ENCODE measurements around the gene TM4SF18.

The TM4SF18 gene

DNA sequence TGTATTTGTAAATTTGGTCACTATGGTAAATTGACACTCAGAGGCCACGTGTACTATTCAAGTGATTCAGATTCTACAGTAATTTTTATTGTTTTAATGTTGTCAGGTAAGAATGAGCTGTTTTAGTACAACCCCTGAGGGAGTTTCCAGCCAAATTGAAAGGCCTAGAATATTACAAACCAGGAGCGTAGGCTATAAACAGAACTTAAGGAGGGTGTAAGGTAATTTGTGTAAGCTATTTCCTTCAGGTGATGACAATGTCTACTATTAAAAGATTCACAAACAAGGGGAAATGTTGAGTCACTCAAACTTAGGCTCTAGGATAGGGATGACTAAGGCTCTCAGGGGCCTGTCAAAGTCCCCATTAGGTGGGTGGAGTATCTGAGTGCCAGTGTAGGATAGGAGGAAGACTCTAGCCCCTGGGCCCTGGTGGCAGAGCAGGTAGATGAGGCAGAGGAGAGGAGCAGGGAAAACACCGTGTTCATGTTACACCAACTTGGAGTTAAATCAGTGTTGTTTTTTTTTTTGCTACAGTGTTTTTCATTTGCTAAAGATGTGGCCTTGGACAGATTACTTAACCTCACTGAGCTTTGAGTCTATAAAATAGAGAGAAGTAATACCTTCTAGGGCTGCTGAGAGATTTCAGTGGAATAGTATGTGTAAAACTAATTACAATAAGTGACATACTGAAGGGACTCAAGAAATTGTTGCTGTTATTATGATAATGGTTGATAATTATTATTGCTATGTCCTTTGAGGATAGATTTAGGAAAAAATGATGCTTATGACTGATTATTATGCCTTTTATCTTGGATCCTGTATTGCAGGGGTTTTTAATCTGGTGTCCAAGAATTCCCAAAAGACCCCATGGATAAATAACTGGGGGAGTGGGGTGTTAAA is 33.8 kb upstream of the TM4SF18 start:
- DNase-seq (ENCODE audit: low read depth): peak; percentile 57
- no peak overlapping the region for H3K4me3 ChIP-seq (ENCODE audit: low read depth, low read length)
- TF ChIP-seq, protein P1, sequence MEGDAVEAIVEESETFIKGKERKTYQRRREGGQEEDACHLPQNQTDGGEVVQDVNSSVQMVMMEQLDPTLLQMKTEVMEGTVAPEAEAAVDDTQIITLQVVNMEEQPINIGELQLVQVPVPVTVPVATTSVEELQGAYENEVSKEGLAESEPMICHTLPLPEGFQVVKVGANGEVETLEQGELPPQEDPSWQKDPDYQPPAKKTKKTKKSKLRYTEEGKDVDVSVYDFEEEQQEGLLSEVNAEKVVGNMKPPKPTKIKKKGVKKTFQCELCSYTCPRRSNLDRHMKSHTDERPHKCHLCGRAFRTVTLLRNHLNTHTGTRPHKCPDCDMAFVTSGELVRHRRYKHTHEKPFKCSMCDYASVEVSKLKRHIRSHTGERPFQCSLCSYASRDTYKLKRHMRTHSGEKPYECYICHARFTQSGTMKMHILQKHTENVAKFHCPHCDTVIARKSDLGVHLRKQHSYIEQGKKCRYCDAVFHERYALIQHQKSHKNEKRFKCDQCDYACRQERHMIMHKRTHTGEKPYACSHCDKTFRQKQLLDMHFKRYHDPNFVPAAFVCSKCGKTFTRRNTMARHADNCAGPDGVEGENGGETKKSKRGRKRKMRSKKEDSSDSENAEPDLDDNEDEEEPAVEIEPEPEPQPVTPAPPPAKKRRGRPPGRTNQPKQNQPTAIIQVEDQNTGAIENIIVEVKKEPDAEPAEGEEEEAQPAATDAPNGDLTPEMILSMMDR (conservative IDR thresholded peaks at IDR 0.05; ENCODE audit: low read depth, low read length): no peak

DNA sequence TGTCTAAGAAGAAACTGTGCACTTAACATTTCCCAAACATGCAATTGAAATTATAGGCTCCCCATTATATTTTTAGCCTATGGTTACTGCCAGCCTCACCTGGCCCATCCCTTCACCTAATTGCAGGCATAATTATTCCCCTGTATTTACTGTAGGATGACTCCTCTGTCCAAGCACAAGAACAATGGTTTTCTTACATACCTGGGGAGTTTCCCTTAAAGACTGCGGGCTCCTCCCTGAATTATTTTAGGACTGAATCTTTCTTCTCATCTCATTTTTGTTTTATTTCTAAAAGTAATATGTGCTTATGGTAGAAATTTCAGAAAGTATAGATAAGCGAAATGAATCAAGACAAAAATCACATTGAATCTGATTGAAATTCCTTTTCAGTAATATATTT is 32.6 kb upstream of the TM4SF18 start:
- DNase-seq (ENCODE audit: low read depth): no peak
- TF ChIP-seq, protein P1 (conservative IDR thresholded peaks at IDR 0.05; ENCODE audit: low read depth, low read length): no peak
- no peak overlapping the region for H3K4me3 ChIP-seq (ENCODE audit: low read depth, low read length)

DNA sequence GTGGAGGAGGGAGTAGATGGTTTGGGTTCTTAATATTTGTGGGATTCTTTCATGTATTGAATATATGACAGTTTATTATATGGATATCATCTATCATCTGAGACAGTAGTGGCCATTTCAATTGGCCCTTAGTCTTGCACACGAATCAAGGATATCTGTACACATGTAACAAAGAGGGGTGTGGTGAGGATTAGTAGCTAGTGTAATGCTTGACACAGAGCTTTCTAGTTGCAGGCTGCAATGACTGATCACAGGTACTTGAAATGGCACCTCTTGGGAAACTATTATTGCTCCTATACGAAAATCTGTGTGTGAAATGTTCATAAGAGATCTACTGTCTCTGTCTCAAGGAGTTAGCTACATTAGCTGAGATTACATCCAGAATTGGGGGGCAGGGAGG is 31.2 kb upstream of the TM4SF18 start:
- H3K4me3 ChIP-seq (ENCODE audit: low read depth, low read length): no peak overlapping the region
- TF ChIP-seq, protein P1 (conservative IDR thresholded peaks at IDR 0.05; ENCODE audit: low read depth, low read length): no peak
- DNase-seq (ENCODE audit: low read depth): no peak

DNA sequence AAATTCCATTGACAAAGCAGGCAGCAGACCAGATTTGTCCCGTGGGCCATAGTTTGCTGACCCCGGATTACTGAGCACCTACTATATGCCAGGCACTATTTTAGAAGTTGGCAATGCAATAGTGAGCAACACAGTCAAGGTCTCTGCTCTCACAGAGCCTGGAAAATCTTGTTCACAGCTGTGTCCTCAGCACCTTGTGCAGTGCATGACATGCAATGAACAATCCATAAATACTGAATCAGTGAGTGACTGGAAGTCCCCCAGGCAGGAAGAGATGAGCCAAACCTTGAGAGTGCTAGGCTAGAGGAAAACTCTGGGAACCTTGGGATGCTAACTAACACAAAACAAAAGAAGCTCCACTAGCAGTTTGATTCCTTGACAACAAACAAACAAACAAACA is 29.6 kb upstream of the TM4SF18 start:
- TF ChIP-seq, protein P1 (conservative IDR thresholded peaks at IDR 0.05; ENCODE audit: low read depth, low read length): no peak
- DNase-seq (ENCODE audit: low read depth): no peak
- H3K4me3 ChIP-seq (ENCODE audit: low read depth, low read length): no peak overlapping the region

DNA sequence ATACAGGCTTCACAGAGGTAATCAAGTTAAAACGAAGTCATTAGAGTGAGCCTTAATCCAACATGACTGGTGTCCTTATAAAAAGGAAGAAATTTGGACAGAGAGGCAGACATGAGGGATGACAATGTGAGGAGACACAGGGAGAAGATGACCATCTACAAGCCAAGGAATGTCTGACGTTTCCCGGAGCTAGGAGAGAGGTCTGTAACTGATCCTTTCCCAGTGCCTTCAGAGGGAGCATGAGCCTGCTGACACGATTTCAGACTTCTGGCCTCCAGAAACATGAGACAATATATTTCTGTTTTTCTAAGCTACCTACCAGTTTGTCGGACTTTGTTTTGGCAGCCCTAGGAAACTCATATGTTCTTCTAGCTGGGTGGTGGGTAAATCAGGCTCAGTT is 28.9 kb upstream of the TM4SF18 start:
- no peak overlapping the region for H3K4me3 ChIP-seq (ENCODE audit: low read depth, low read length)
- TF ChIP-seq, protein P1 (conservative IDR thresholded peaks at IDR 0.05; ENCODE audit: low read depth, low read length): no peak
- no peak for DNase-seq (ENCODE audit: low read depth)

DNA sequence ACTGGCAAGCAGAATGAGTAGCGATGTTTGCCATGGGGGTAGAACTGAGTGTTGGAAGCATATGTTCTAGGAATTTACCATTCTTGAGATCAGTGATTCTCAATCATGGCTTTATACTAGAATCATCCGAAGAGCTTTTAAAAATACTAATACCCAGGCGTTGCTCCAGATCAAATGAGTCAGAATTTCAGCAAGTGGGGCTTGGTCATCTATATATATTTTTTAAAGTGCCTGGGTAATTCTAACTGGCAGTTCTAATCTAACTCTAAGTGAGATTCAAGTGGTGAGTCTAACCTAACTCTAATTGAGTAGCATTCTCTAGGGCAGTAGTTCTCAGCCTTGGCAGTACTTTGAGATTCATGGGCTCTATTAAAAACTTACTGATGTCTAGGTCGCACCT is 23.2 kb upstream of the TM4SF18 start:
- TF ChIP-seq, protein P1 (conservative IDR thresholded peaks at IDR 0.05; ENCODE audit: low read depth, low read length): no peak
- no peak overlapping the region for H3K4me3 ChIP-seq (ENCODE audit: low read depth, low read length)
- DNase-seq (ENCODE audit: low read depth): no peak

Data from choroid plexus epithelial cell (primary cell).